OCI-LY1 (cell line): ENCODE measurements around the gene DNAJB6.

ENCODE experiments used
- CTCF ChIP-seq: fragments of 200-600 bp; sonication (generic), shearing (Covaris generic); IDR thresholded peaks from 2 replicates; pipeline ENCODE4 v1.5.1; 2017; ENCODE audit warnings: mild to moderate bottlenecking, antibody characterized with exemption, low read length, moderate library complexity, mixed read lengths
- EZH2 ChIP-seq: fragments of 200-600 bp; sonication (generic), shearing (Covaris generic); IDR thresholded peaks from 2 replicates; pipeline ENCODE4 v1.8.0; 2017; ENCODE audit warnings: borderline replicate concordance, mixed run types, mild to moderate bottlenecking, antibody characterized with exemption, low read length, moderate library complexity, mixed read lengths

- TF ChIP-seq CTCF (no peak), EZH2 (no peak)
These were observed 16.2 kb upstream of the DNAJB6 start for GRCh38 chr7:157320608-157320980.
